H9 (cell line): ENCODE results near the gene CTIF. TPM values are rescaled to one million over a fixed set of nuclear protein-coding genes. Genes with fewer than 3 reads are reported as not detected.

Source experiments
- DNase-seq: peaks from one replicate; pipeline ENCODE4 v3.0.0-alpha.2; 2017
- H2AFZ ChIP-seq: one replicate; pipeline ENCODE4 v1.6.1; 2013; ENCODE audit warnings: mild to moderate bottlenecking, low read length, control low read depth, moderate library complexity
- H2AK5ac ChIP-seq: 2 replicates; pipeline ENCODE4 v1.6.1; 2013; ENCODE audit warnings: low read length, control low read depth, mixed read lengths; ENCODE audit not compliant: insufficient read length
- H2BK120ac ChIP-seq: one replicate; pipeline ENCODE4 v1.6.1; 2013; ENCODE audit warnings: low read depth, mild to moderate bottlenecking, low read length, control low read depth, inconsistent platforms; ENCODE audit not compliant: poor library complexity, severe bottlenecking
- H2BK12ac ChIP-seq: 2 replicates; pipeline ENCODE4 v1.6.1; 2013; ENCODE audit warnings: low read length, control low read depth, mixed read lengths, low read depth; ENCODE audit not compliant: insufficient read length
- H2BK15ac ChIP-seq: 2 replicates; pipeline ENCODE4 v1.6.1; 2013; ENCODE audit warnings: low read depth, low read length, control low read depth
- H2BK20ac ChIP-seq: one replicate; pipeline ENCODE4 v1.6.1; 2013; ENCODE audit warnings: low read depth, mild to moderate bottlenecking, low read length, control low read depth, inconsistent platforms; ENCODE audit not compliant: poor library complexity, severe bottlenecking
- H2BK5ac ChIP-seq: 2 replicates; pipeline ENCODE4 v1.6.1; 2013; ENCODE audit warnings: low read length, control low read depth, mixed read lengths; ENCODE audit not compliant: insufficient read length
- H3K14ac ChIP-seq: 2 replicates; pipeline ENCODE4 v1.6.1; 2013; ENCODE audit warnings: low read length, control low read depth; ENCODE audit not compliant: insufficient read depth
- H3K18ac ChIP-seq: 2 replicates; pipeline ENCODE4 v1.6.1; 2013; ENCODE audit warnings: low read depth, mild to moderate bottlenecking, mixed read lengths, low read length, control low read depth; ENCODE audit not compliant: insufficient read length
- H3K23ac ChIP-seq: 2 replicates; pipeline ENCODE4 v1.6.1; 2013; ENCODE audit warnings: low read length, control low read depth, mixed read lengths, low read depth; ENCODE audit not compliant: insufficient read length
- H3K23me2 ChIP-seq: 2 replicates; pipeline ENCODE4 v1.6.1; 2013; ENCODE audit warnings: low read depth, mild to moderate bottlenecking, mixed read lengths, low read length, control low read depth; ENCODE audit not compliant: insufficient read length, poor library complexity, severe bottlenecking
- H3K27ac ChIP-seq: 2 replicates; pipeline ENCODE4 v1.5.1; 2013; ENCODE audit warnings: low read length, control low read depth, mixed read lengths, low read depth; ENCODE audit not compliant: insufficient read length
- H3K27me3 ChIP-seq: 2 replicates; pipeline ENCODE4 v1.6.1; 2013; ENCODE audit warnings: low read length, control low read depth, inconsistent platforms; ENCODE audit not compliant: insufficient read depth
- H3K4ac ChIP-seq: 2 replicates; pipeline ENCODE4 v1.6.1; 2013; ENCODE audit warnings: low read depth, mild to moderate bottlenecking, control low read depth, inconsistent platforms, low read length, moderate library complexity
- H3K4me1 ChIP-seq: 2 replicates; pipeline ENCODE4 v1.6.1; 2013; ENCODE audit warnings: low read length, control low read depth, inconsistent platforms; ENCODE audit not compliant: insufficient read depth
- H3K4me2 ChIP-seq: 2 replicates; pipeline ENCODE4 v1.6.1; 2013; ENCODE audit warnings: low read length, control low read depth, mixed read lengths; ENCODE audit not compliant: insufficient read length, insufficient read depth
- H3K56ac ChIP-seq: 2 replicates; pipeline ENCODE4 v1.6.1; 2013; ENCODE audit warnings: low read depth, mild to moderate bottlenecking, mixed read lengths, low read length, control low read depth; ENCODE audit not compliant: insufficient read length
- H3K79me1 ChIP-seq: 2 replicates; pipeline ENCODE4 v1.6.1; 2013; ENCODE audit warnings: low read depth, mild to moderate bottlenecking, moderate library complexity, low read length, control low read depth, inconsistent platforms; ENCODE audit not compliant: insufficient read depth, poor library complexity, severe bottlenecking
- H3K79me2 ChIP-seq: 2 replicates; pipeline ENCODE4 v1.6.1; 2013; ENCODE audit warnings: low read length, control low read depth, inconsistent platforms; ENCODE audit not compliant: insufficient read depth
- H3K9ac ChIP-seq: 2 replicates; pipeline ENCODE4 v1.6.1; 2013; ENCODE audit warnings: low read length, control low read depth, mixed read lengths; ENCODE audit not compliant: insufficient read length; ENCODE audit errors: extremely low read depth
- H3K9me3 ChIP-seq: one replicate; pipeline ENCODE4 v1.6.1; 2013; ENCODE audit warnings: low read depth, low read length, inconsistent platforms; ENCODE audit not compliant: control insufficient read depth
- H3T11ph ChIP-seq: one replicate; pipeline ENCODE4 v1.6.1; 2013; ENCODE audit warnings: mild to moderate bottlenecking, low read length, control low read depth, inconsistent platforms
- H4K20me1 ChIP-seq: one replicate; pipeline ENCODE4 v1.6.1; 2013; ENCODE audit not compliant: control insufficient read depth, insufficient read length, insufficient read depth
- H4K5ac ChIP-seq: 2 replicates; pipeline ENCODE4 v1.6.1; 2013; ENCODE audit warnings: low read depth, mild to moderate bottlenecking, mixed read lengths, low read length, control low read depth; ENCODE audit not compliant: insufficient read length
- H4K8ac ChIP-seq: replicated peaks from 2 replicates; pipeline ENCODE4 v1.6.1; 2013; ENCODE audit warnings: low read length, control low read depth, mixed read lengths, low read depth; ENCODE audit not compliant: insufficient read length
- H4K91ac ChIP-seq: 2 replicates; pipeline ENCODE4 v1.6.1; 2013; ENCODE audit warnings: low read depth, mild to moderate bottlenecking, moderate library complexity, mixed read lengths, low read length, control low read depth; ENCODE audit not compliant: insufficient read length
- H3K27ac Mint-ChIP-seq, 3 experiments: 2 replicates in 2 of 3; 3 replicates in 1 of 3; pipeline ENCODE4 v1.8.0; 2020 to 2021; ENCODE audit warnings: mixed read lengths in 3 of 3, mild to moderate bottlenecking in 1 of 3, moderate library complexity in 1 of 3
- H3K27me3 Mint-ChIP-seq: 2 replicates; pipeline ENCODE4 v1.8.0; 2021; ENCODE audit warnings: low read depth, mild to moderate bottlenecking, moderate library complexity, mixed read lengths
- H3K36me3 Mint-ChIP-seq, 3 experiments: 2 replicates in 2 of 3; 3 replicates in 1 of 3; pipeline ENCODE4 v1.8.0; 2020 to 2021; ENCODE audit warnings: low read depth in 3 of 3, mixed read lengths in 3 of 3; ENCODE audit not compliant: insufficient read depth in 1 of 3
- H3K4me1 Mint-ChIP-seq, 2 experiments: 2 replicates each; pipeline ENCODE4 v1.8.0; 2020; ENCODE audit warnings: mixed read lengths in 2 of 2
- H3K4me3 Mint-ChIP-seq, 2 experiments: 2 replicates in 1 of 2; 3 replicates in 1 of 2; pipeline ENCODE4 v1.8.0; 2020 to 2021; ENCODE audit warnings: mild to moderate bottlenecking in 2 of 2, mixed read lengths in 2 of 2, moderate library complexity in 1 of 2
- H3K9me3 Mint-ChIP-seq, 2 experiments: 2 replicates in 1 of 2; 3 replicates in 1 of 2; pipeline ENCODE4 v1.8.0; 2020; ENCODE audit warnings: mild to moderate bottlenecking in 2 of 2, mixed read lengths in 2 of 2, moderate library complexity in 1 of 2
- CTCF ChIP-seq: fragments of 200-600 bp; sonication (generic); conservative IDR thresholded peaks from 3 replicates; pipeline ENCODE4 v1.8.0; 2021; ENCODE audit warnings: antibody characterized with exemption, mild to moderate bottlenecking
- WGBS: extraction: QIAGEN DNeasy Blood & Tissue Kit; methylation state at CpG from one replicate; pipeline ENCODE4 v1.1.7; 2013; ENCODE audit warnings: missing lambda C conversion rate, low lambda C conversion rate, mixed read lengths; ENCODE audit not compliant: insufficient read length; ENCODE audit errors: extremely low coverage; 5-methylcytosine and 5-hydroxymethylcytosine counted together
- total RNA-seq: library from RNA; stranded (reverse); gene quantifications from 2 replicates; pipeline ENCODE4 v1.2.1, GENCODE V29; 2021

Gene CTIF
- total RNA-seq, 1 experiment from 2014 or later = 15.8 TPM

GRCh38 chr18:48623468-48624235, 84.8 kb downstream of the CTIF start:
- no peak overlapping the region for H3K9ac ChIP-seq

More at GRCh38 chr18:48623468-48624235, 84.8 kb downstream of the CTIF start:
- H2AFZ ChIP-seq = no peak overlapping the region
- no CpG with 5 or more reads among the region's 7 CpGs for WGBS
- no peak overlapping the region for H3K4me2 ChIP-seq
- no peak overlapping the region for H3K4ac ChIP-seq
- Mint-ChIP-seq H3K9me3 (no peaks in the 10 kb centered on the region), H3K4me1 (peaks cover 31 to 37% of the 10 kb centered on the region in 2 experiments), H3K27me3 (no peaks in the 10 kb centered on the region), H3K36me3 (peaks cover 0 to 4% (median 0%) of the 10 kb centered on the region in 3 experiments; a peak in 4 of 7 replicates), H3K27ac (peak overlapping the region; percentile 23 to 65 (median 41); a peak in 2 of 7 replicates), H3K4me3 (peak overlapping the region in 1 of 2 experiments; percentile 27; a peak in 1 of 5 replicates)
- H2AK5ac ChIP-seq = no peak overlapping the region
- H3K27me3 ChIP-seq = no peaks in the 10 kb centered on the region
- H3T11ph ChIP-seq = no peak overlapping the region
- H4K20me1 ChIP-seq = no peaks in the 10 kb centered on the region
- DNase-seq = no peak
- H4K8ac ChIP-seq = no peak overlapping the region
- H3K23me2 ChIP-seq = no peaks in the 10 kb centered on the region
- H2BK5ac ChIP-seq = no peak overlapping the region
- H3K18ac ChIP-seq = no peak overlapping the region
- no peak overlapping the region for H3K27ac ChIP-seq
- no peak overlapping the region for H4K5ac ChIP-seq
- H2BK20ac ChIP-seq = no peak overlapping the region
- no peaks in the 10 kb centered on the region for H3K79me2 ChIP-seq
- H3K4me1 ChIP-seq = peaks cover 6% of the 10 kb centered on the region
- no peak overlapping the region for H2BK15ac ChIP-seq
- no peak for TF ChIP-seq CTCF
- no peak overlapping the region for H3K56ac ChIP-seq
- H3K14ac ChIP-seq = no peak overlapping the region
- no peak overlapping the region for H2BK120ac ChIP-seq
- H4K91ac ChIP-seq = no peak overlapping the region
- H2BK12ac ChIP-seq = no peak overlapping the region
- no peaks in the 10 kb centered on the region for H3K9me3 ChIP-seq
- no peaks in the 10 kb centered on the region for H3K79me1 ChIP-seq
- H3K23ac ChIP-seq = no peak overlapping the region
